ENCODE measurements around the gene BTBD16. TPM values are rescaled to one million over a fixed set of nuclear protein-coding genes. Genes with fewer than 3 reads are reported as not detected.
A peak's percentile ranks its signal among the peaks of the same experiment; 100 is the strongest.

Gene BTBD16
- total RNA-seq (under 1 TPM in 2 of 4 donors, not detected in 2; 0.54 to 0.55 TPM), polyA plus RNA-seq (under 1 TPM in 1 of 3 donors, not detected in 2; 0.12 TPM)

DNA sequence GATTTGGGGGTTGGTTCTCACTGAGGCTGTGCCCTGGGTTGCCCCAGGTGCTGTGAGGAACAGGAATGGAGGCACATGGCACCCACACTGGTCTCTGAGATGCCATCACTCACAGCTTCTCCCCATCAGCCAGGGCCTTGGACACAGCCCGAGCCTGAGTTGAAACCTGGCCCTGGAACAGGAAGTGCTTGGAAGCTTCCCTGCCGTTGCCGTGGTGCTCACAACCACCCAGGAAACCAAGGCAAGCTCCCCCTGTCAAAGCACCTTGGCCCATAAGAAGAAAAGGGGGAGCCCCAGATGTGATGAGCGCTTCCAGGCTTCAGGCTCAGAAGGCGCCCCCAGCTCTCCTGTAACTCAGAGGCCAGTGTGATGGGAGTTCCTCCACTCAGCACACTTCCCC lies at the start of gene BTBD16:
TSS of gene BTBD16 (plus strand) at position 221 of the 400 bp plus-strand sequence. CDS start 3,786 bp downstream, outside the sequence.
- 59 to 67% methylated on average over 5 of the region's 5 CpGs for WGBS, 2 donors
- H3K27ac ChIP-seq = no peak within 1 kb of the TSS
- H3K4me1 ChIP-seq = no peaks in the 10 kb centered on the region
- peaks cover 0 to 38% (median 4%) of the 10 kb centered on the region in 4 donors for H3K36me3 ChIP-seq
- TF ChIP-seq, protein P1, sequence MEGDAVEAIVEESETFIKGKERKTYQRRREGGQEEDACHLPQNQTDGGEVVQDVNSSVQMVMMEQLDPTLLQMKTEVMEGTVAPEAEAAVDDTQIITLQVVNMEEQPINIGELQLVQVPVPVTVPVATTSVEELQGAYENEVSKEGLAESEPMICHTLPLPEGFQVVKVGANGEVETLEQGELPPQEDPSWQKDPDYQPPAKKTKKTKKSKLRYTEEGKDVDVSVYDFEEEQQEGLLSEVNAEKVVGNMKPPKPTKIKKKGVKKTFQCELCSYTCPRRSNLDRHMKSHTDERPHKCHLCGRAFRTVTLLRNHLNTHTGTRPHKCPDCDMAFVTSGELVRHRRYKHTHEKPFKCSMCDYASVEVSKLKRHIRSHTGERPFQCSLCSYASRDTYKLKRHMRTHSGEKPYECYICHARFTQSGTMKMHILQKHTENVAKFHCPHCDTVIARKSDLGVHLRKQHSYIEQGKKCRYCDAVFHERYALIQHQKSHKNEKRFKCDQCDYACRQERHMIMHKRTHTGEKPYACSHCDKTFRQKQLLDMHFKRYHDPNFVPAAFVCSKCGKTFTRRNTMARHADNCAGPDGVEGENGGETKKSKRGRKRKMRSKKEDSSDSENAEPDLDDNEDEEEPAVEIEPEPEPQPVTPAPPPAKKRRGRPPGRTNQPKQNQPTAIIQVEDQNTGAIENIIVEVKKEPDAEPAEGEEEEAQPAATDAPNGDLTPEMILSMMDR (IDR thresholded peaks at IDR 0.05) = no peak
- TF ChIP-seq EP300 (IDR thresholded peaks at IDR 0.05) = no peak
- no peak for TF ChIP-seq POLR2AphosphoS5 (IDR thresholded peaks at IDR 0.05)
- TF ChIP-seq POLR2A (IDR thresholded peaks at IDR 0.05) = no peak
- intact Hi-C loops (cut with DNase I) = no loop called here
- DNase-seq = peak; percentile 33
- no peaks in the 10 kb centered on the region for H3K9me3 ChIP-seq
- H3K4me3 ChIP-seq = no peak within 1 kb of the TSS
- no peaks in the 10 kb centered on the region for H3K27me3 ChIP-seq

DNA sequence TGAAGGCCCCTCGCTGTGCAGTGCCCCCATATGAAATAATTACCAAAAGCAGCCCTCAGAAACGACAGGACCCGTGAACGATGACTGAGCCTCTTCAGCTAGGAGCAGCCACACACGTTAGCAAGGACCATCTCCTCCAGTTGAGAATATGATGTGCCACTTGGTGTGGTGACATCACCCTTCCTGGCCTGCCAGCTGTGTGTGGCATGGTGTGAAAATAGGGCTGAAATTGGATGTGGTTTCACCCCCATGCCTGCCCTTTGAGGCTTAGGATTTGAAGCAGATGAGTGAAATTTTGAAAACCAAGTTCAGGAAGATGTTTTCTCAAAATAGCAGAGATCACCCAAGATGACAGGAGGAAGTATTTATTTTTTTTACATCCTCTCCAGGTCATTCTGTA lies 49.1 kb upstream of the BTBD16 start:
- H3K9me3 ChIP-seq = no peaks in the 10 kb centered on the region
- no peaks in the 10 kb centered on the region for H3K27me3 ChIP-seq
- intact Hi-C loops (cut with DNase I) = no loop called here
- DNase-seq = no peak
- no peak overlapping the region for H3K27ac ChIP-seq
- H3K4me3 ChIP-seq = no peak overlapping the region
- TF ChIP-seq POLR2A (IDR thresholded peaks at IDR 0.05) (no peak), POLR2AphosphoS5 (IDR thresholded peaks at IDR 0.05) (no peak), EP300 (IDR thresholded peaks at IDR 0.05) (no peak)
- TF ChIP-seq, protein P1 (IDR thresholded peaks at IDR 0.05) = no peak
- 87 to 90% methylated on average over 5 of the region's 5 CpGs for WGBS, 2 donors
- H3K4me1 ChIP-seq = no peaks in the 10 kb centered on the region
- peaks cover 38 to 100% (median 48%) of the 10 kb centered on the region in 4 donors for H3K36me3 ChIP-seq

DNA sequence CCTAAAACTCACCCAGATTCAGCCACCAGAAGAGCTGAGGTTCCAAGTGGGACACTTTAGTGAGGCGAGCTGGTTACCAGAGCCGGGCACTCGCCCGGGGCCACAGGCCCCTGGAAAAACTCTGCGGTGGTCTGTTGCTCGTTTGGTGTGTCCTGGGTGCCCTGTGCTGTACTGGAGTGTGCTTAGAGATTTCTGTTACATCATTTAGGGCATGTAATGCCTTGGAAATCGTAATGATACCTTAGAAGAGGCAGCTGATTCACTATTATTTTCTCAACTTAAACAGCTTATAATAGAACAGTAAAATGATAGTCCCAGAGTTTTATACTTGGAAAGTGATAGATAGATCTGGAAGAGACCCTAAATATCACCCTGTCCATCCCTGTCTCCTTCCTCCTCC lies 48.5 kb upstream of the BTBD16 start:
- Histone ChIP-seq H3K4me1 (no peaks in the 10 kb centered on the region), H3K36me3 (peaks cover 45 to 100% (median 51%) of the 10 kb centered on the region in 4 donors), H3K9me3 (no peaks in the 10 kb centered on the region), H3K27me3 (no peaks in the 10 kb centered on the region), H3K4me3 (no peak overlapping the region), H3K27ac (no peak overlapping the region)
- WGBS, 2 donors = 91 to 94% methylated on average over 7 of the region's 7 CpGs
- no peak for TF ChIP-seq EP300 (IDR thresholded peaks at IDR 0.05)
- TF ChIP-seq, protein P1 (IDR thresholded peaks at IDR 0.05) = no peak
- no peak for TF ChIP-seq POLR2AphosphoS5 (IDR thresholded peaks at IDR 0.05)
- no peak for TF ChIP-seq POLR2A (IDR thresholded peaks at IDR 0.05)
- no peak for DNase-seq
- intact Hi-C loops (cut with DNase I) = no loop called here

DNA sequence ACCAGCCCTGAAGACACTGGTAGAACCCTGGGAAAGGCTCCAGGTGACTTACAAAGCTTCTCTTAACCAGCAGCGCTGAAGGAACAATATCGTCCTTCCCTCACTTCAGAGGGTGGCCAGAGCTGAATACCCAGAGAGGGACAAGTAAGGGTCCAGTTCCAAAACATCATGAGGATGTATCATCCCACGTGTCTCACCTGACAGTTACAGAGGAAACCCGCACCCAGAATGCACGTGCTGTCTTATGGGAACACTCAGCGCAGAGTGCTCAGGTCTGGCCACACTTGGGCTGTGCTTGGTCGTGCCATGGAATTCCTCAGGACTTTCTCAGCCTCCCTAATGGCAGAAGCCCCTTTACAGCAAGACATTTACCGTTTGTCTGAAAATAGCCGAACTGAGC lies 46.9 kb upstream of the BTBD16 start:
- intact Hi-C loops (cut with DNase I) = no loop called here
- Histone ChIP-seq H3K36me3 (peaks cover 41 to 100% (median 54%) of the 10 kb centered on the region in 4 donors), H3K27me3 (no peaks in the 10 kb centered on the region), H3K27ac (no peak overlapping the region), H3K4me1 (no peaks in the 10 kb centered on the region), H3K9me3 (no peaks in the 10 kb centered on the region), H3K4me3 (no peak overlapping the region)
- 90 to 92% methylated on average over 9 of the region's 9 CpGs for WGBS, 2 donors
- TF ChIP-seq EP300 (IDR thresholded peaks at IDR 0.05) (no peak), POLR2A (IDR thresholded peaks at IDR 0.05) (no peak), POLR2AphosphoS5 (IDR thresholded peaks at IDR 0.05) (no peak)
- TF ChIP-seq, protein P1 (IDR thresholded peaks at IDR 0.05) = no peak
- no peak for DNase-seq

DNA sequence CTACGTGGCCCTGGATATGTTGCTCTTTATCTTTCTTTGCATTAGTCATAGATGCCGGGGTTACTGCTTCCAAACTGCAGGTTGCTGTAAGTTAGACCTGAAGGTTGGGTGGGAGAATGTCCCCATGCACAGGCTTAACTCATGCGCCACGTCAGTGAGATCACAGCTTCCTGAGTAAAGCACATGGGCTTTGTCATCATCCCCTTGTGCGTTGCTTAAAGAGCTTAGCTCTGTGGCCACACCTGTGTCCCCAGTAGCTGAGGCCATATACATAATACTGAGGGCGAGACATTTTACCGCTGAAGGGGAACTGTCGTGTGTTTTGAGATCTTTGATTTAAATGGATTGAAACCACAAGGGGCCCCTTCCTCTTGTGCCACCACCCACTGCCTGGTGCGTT lies 45.8 kb upstream of the BTBD16 start:
- Histone ChIP-seq H3K4me3 (no peak overlapping the region), H3K27me3 (no peaks in the 10 kb centered on the region), H3K9me3 (no peaks in the 10 kb centered on the region), H3K4me1 (no peaks in the 10 kb centered on the region), H3K36me3 (peaks cover 39 to 100% (median 55%) of the 10 kb centered on the region in 4 donors), H3K27ac (no peak overlapping the region)
- WGBS, 2 donors = 62 to 84% methylated on average over 9 of the region's 9 CpGs
- TF ChIP-seq, protein P1 (IDR thresholded peaks at IDR 0.05) = no peak
- TF ChIP-seq EP300 (IDR thresholded peaks at IDR 0.05) = no peak
- TF ChIP-seq POLR2A (IDR thresholded peaks at IDR 0.05) = no peak
- TF ChIP-seq POLR2AphosphoS5 (IDR thresholded peaks at IDR 0.05) = no peak
- intact Hi-C loops (cut with DNase I) = no loop called here
- DNase-seq = no peak

All from sigmoid colon (tissue), 7 donors.